Activated CD8-positive, alpha-beta T cell treated with anti-CD3 and anti-CD28 coated beads for 36 hours (primary cell): ENCODE measurements around the gene CLEC2A. TPM values are rescaled to one million over a fixed set of nuclear protein-coding genes. Genes with fewer than 3 reads are reported as not detected.
A peak's percentile ranks its signal among the peaks of the same experiment; 100 is the strongest.

Source experiments
- ATAC-seq: fragments of 200-7000 bp; cut with Tn5 transposase; one replicate; pipeline ENCODE4 v1.10.0; 2021; ENCODE audit warnings: mild to moderate bottlenecking, moderate library complexity
- CTCF ChIA-PET: fragments of 350-600 bp; sonication (Branson Sonifier 250); formaldehyde crosslinking; loops from one replicate; lab custom pipeline; 2021; ENCODE audit warnings: antibody characterized with exemption; lab: Charles Lee
- POLR2A ChIA-PET: fragments of 350-600 bp; sonication (Branson Sonifier 250); formaldehyde crosslinking; loops from one replicate; lab custom pipeline; 2021; ENCODE audit warnings: antibody characterized with exemption; lab: Charles Lee
- DNase-seq: peaks from one replicate; pipeline ENCODE4 v3.0.0-alpha.2; 2020
- H3K27ac Mint-ChIP-seq: one replicate; pipeline ENCODE4 v1.8.0; 2021; ENCODE audit warnings: mild to moderate bottlenecking, mixed read lengths
- H3K27me3 Mint-ChIP-seq: one replicate; pipeline ENCODE4 v1.8.0; 2021; ENCODE audit warnings: mixed read lengths
- H3K36me3 Mint-ChIP-seq: one replicate; pipeline ENCODE4 v1.8.0; 2021; ENCODE audit warnings: low read depth, mixed read lengths
- H3K4me1 Mint-ChIP-seq: one replicate; pipeline ENCODE4 v1.8.0; 2021; ENCODE audit warnings: low read depth, mixed read lengths
- H3K4me3 Mint-ChIP-seq: one replicate; pipeline ENCODE4 v1.8.0; 2021; ENCODE audit warnings: mild to moderate bottlenecking, moderate library complexity, mixed read lengths
- H3K9me3 Mint-ChIP-seq: one replicate; pipeline ENCODE4 v1.8.0; 2021; ENCODE audit warnings: mixed read lengths
- intact Hi-C: fragments of 100-400 bp; cut with micrococcal nuclease; formaldehyde crosslinking; loops from one replicate; pipeline ENCODE4 v1.10.0; 2022
- total RNA-seq, 2 experiments: library from RNA; stranded (reverse); gene quantifications; one replicate each; pipeline ENCODE4 v1.2.3, GENCODE V29; 2021
- TF ChIP-seq, protein P1 (sequence below): fragments of 200-600 bp; IDR thresholded peaks from one replicate; pipeline ENCODE4 v1.8.0; 2022; ENCODE audit warnings: antibody characterized with exemption, mild to moderate bottlenecking

The CLEC2A gene
- total RNA-seq, 2 experiments from 2014 or later, result not detected

DNA sequence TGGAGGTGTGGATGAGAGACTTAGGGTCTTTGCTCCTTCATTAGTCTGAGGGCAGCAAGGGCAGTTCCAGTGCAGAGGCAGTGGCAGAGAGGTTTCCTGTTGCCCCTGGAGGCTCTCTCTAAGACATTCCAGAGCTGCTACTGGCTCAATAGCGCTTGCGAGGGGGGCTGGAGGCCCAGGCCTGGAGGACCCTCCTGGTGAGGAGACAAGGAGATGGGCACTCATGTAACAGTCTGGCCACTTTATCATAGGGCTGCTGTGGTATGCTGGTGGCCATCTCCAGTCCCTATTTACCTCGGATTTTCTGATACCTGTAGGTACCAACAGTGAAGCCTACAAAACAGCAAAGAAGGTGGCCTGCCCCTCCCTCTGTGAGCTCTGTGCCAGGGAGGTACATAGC lies 12.7 kb downstream of the CLEC2A start:
- peaks cover 12% of the 10 kb centered on the region for H3K4me1 Mint-ChIP-seq
- H3K27ac Mint-ChIP-seq, result no peak overlapping the region
- ChIA-PET POLR2A (interaction anchor here (2.6 kb wide), 1 partner anchor 13 kb away, joined by 9 read pairs; no protein-coding TSS in a partner anchor), CTCF (interaction anchor here (1.1 to 2.0 kb wide), 3 partner anchors 10 to 105 kb away, joined by 3 to 7 read pairs (median 6); no protein-coding TSS in a partner anchor)
- no peaks in the 10 kb centered on the region for H3K9me3 Mint-ChIP-seq
- intact Hi-C loops, result no loop called here
- DNase-seq, result no peak
- no peaks in the 10 kb centered on the region for H3K27me3 Mint-ChIP-seq
- TF ChIP-seq, protein P1, sequence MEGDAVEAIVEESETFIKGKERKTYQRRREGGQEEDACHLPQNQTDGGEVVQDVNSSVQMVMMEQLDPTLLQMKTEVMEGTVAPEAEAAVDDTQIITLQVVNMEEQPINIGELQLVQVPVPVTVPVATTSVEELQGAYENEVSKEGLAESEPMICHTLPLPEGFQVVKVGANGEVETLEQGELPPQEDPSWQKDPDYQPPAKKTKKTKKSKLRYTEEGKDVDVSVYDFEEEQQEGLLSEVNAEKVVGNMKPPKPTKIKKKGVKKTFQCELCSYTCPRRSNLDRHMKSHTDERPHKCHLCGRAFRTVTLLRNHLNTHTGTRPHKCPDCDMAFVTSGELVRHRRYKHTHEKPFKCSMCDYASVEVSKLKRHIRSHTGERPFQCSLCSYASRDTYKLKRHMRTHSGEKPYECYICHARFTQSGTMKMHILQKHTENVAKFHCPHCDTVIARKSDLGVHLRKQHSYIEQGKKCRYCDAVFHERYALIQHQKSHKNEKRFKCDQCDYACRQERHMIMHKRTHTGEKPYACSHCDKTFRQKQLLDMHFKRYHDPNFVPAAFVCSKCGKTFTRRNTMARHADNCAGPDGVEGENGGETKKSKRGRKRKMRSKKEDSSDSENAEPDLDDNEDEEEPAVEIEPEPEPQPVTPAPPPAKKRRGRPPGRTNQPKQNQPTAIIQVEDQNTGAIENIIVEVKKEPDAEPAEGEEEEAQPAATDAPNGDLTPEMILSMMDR, result no peak
- no peaks in the 10 kb centered on the region for H3K36me3 Mint-ChIP-seq
- H3K4me3 Mint-ChIP-seq, result no peak overlapping the region
- ATAC-seq, result no peak

DNA sequence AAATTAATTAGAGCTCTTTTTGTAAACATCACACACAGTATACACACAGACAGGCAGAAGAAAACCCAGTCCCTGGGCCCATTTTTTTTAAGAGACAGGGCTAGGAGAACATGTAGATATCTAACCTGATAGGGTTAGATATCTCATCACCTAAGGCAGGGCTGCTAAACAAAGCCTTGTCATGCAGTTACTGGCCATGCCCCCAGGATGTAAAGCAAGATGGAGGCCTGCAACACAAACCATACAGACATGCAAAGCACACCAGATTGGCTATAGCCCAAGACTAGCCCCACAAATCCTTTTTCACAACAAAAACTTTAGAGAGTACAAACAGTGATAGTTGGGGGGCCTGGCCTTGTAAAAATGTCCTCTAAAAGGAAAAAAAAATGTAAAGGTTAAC lies 20.5 kb downstream of the CLEC2A start:
- DNase-seq, result no peak
- TF ChIP-seq, protein P1, result no peak
- intact Hi-C loops, result no loop called here
- Mint-ChIP-seq H3K4me1 (peaks cover 20% of the 10 kb centered on the region), H3K36me3 (peaks cover 27% of the 10 kb centered on the region), H3K9me3 (peaks cover 42% of the 10 kb centered on the region), H3K27me3 (no peaks in the 10 kb centered on the region), H3K4me3 (no peak overlapping the region), H3K27ac (peak overlapping the region; percentile 42)
- ATAC-seq, result no peak
- ChIA-PET CTCF (interaction anchor here (1.0 to 1.1 kb wide), 2 partner anchors 8 to 10 kb away, joined by 3 to 4 read pairs; no protein-coding TSS in a partner anchor), POLR2A (interaction anchor here (0.6 to 0.9 kb wide), 2 partner anchors 158 to 161 kb away, joined by 3 read pairs; no protein-coding TSS in a partner anchor)

DNA sequence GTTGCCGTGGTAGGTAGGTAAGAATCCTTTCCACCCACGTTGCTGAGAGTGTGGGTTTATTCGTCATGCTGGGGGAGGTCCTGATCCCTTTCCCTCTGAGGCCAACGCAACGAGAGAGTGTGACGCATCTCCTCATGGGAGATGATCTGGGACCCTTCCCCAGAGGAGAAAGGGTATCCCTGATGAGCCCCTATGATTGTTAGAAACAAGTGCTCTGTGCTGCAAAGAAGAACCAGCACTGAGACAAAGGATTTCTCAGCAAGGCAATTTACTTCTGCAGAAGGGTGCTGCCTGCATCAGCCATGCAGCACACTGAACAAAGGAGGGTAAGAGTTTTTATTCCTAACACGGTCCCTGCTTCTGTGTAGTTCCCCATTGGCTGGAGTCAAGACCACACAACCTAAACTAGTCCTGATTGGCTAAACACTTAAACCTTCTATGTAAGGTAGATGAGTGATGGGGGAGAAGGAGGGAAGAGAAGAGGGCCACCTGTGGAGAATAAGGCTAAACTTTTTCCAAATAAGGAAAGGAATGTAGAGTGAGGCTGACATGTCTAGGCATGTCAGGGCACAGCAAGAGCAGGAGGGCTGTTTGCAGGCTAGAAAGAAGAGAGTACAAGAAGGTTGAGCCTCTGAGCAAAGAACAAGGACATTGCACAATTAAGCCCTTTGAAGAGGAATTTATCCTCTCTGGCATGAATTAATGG lies 21.3 kb downstream of the CLEC2A start:
- peaks cover 28% of the 10 kb centered on the region for H3K4me1 Mint-ChIP-seq
- peaks cover 27% of the 10 kb centered on the region for H3K36me3 Mint-ChIP-seq
- ChIA-PET POLR2A (interaction anchor here (0.6 kb wide), 1 partner anchor 160 kb away, joined by 3 read pairs; no protein-coding TSS in a partner anchor), CTCF (interaction anchor here (1.0 to 1.9 kb wide), 2 partner anchors 11 to 96 kb away, joined by 4 to 10 read pairs; no protein-coding TSS in a partner anchor)
- peaks cover 44% of the 10 kb centered on the region for H3K9me3 Mint-ChIP-seq
- no peaks in the 10 kb centered on the region for H3K27me3 Mint-ChIP-seq
- no peak overlapping the region for H3K4me3 Mint-ChIP-seq
- peak; percentile 12 for DNase-seq
- no peak for ATAC-seq
- TF ChIP-seq, protein P1, result no peak
- H3K27ac Mint-ChIP-seq, result peak overlapping the region; percentile 21
- intact Hi-C loops, result no loop called here

GRCh38 chr12:9909724-9910123 lies 22.4 kb downstream of the CLEC2A start:
- POLR2A ChIA-PET, result no interaction called here
- CTCF ChIA-PET, result interaction anchor here (1.4 to 4.6 kb wide), 4 partner anchors 10 to 158 kb away, joined by 3 to 19 read pairs (median 8); no protein-coding TSS in a partner anchor

More at GRCh38 chr12:9909724-9910123, 22.4 kb downstream of the CLEC2A start:
- TF ChIP-seq, protein P1, result no peak
- Mint-ChIP-seq H3K27me3 (no peaks in the 10 kb centered on the region), H3K27ac (no peak overlapping the region), H3K9me3 (peaks cover 45% of the 10 kb centered on the region), H3K36me3 (peaks cover 29% of the 10 kb centered on the region), H3K4me3 (no peak overlapping the region), H3K4me1 (peaks cover 34% of the 10 kb centered on the region)
- DNase-seq (no peak), ATAC-seq (no peak)
- intact Hi-C loops, result no loop called here
